Activated CD4-positive, CD25-positive, alpha-beta regulatory T cell (primary cell): ENCODE measurements around the gene CDHR5.

Experiments used
- DNase-seq, 4 experiments: peaks; one replicate each; lab custom pipeline; 2025; lab: John Stamatoyannopoulos, UW

Gene CDHR5

DNA sequence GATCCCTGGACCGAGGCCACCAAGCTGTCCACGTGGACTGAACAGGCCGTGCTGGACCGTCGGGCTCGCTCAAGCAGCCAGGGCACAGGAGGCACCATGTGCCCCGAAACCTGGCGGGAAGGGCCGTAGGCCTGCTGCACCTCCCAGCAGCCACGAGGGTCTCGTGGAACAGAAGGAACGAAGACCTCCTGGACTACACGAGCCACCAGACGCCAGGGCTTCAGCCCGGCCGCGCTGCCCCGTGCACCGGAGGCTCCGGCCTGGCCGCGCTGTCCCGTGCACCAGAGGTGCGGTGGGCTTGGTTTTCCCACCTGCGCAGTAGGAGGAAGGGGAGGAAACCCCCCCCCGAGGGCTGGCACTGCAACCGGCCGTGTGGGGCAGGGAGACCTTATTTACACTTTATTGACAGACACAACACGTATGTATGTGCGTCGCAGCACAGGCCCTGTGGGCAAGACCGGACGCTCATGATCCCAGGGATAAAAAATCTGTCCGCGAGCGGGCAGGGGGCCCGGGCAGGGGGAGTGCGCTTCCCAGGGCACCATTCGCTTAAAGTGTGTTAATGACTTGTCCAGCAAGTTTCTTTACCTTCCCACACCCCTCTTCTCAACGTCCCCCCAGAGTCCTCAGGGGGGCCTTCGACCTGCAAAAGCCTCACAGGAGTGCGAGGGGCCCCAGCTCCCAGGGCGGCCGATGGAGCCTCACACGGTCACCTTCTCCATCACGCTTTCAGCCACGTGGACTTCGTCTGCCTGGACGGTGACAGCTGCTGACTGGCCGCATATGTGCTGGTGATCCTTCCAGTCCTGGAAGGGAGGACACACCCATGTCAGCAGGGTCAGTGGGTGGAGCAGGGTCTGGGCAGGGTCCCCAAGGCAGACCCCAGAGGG, 19.3 kb upstream of the CDHR5 start:
- DNase-seq: no peak

DNA sequence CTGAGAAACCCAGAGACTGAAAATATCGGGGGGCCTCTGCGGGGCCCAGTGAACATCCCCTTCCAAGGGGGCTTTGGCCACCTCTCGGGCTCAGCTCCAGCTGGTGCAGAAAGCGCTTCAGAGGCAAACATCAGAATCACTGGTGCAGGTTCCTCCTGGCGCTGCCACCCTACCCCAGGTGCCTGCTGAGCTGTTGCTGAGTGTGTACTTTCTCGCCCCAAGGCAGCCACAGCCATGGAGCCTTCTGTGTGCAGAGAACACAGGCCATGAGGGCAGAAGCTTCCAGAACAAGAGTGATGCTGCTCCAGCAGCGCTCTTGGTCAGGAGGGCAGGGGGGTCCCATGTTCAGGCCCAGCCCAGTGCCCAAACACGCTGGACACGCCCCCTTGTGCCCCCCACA, 18.6 kb upstream of the CDHR5 start:
- DNase-seq: no peak

DNA sequence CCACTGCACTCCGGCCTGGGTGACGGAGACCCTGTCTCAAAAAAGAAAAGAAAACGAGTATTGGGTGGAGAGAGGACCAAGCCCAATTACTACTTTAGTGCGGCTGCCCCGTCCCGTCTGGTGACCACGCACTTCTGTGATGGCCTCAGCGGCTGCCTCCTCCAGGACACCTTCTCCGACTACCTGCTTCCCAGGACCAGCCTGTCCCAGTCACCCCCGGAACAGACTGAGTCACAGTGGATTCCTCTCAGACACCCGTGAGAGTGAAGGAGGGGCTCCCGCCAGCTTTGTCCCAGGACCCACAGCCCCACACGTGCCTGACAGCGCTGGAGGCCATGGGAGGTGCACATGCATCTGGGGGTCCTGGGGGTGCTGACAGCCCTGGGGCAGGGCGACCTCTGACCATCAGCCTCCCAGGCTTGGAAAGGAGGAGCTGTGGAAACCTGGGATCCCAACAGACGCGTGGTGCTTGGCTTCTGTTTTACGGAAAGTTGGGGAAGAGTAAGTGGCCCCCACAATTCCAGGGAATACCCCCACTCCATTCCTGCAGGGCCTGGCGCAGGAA, 17.1 kb upstream of the CDHR5 start:
- no peak for DNase-seq

DNA sequence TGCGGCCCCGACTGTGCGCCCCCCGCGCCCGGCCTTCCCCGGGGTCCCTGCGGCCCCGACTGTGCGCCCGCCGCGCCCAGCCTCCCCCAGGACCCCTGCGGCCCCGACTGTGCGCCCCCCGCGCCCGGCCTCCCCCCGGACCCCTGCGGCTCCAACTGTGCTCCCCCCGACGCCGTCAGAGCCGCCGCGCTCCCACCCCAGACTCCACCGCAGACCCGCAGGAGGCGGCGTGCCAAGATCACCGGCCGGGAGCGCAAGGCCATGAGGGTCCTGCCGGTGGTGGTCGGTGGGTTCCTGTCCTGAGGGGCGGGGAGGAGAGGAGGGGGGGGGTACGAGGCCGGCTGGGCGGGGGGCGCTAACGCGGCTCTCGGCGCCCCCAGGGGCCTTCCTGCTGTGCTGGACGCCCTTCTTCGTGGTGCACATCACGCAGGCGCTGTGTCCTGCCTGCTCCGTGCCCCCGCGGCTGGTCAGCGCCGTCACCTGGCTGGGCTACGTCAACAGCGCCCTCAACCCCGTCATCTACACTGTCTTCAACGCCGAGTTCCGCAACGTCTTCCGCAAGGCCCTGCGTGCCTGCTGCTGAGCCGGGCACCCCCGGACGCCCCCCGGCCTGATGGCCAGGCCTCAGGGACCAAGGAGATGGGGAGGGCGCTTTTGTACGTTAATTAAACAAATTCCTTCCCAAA, 15.4 kb upstream of the CDHR5 start:
- DNase-seq: no peak

DNA sequence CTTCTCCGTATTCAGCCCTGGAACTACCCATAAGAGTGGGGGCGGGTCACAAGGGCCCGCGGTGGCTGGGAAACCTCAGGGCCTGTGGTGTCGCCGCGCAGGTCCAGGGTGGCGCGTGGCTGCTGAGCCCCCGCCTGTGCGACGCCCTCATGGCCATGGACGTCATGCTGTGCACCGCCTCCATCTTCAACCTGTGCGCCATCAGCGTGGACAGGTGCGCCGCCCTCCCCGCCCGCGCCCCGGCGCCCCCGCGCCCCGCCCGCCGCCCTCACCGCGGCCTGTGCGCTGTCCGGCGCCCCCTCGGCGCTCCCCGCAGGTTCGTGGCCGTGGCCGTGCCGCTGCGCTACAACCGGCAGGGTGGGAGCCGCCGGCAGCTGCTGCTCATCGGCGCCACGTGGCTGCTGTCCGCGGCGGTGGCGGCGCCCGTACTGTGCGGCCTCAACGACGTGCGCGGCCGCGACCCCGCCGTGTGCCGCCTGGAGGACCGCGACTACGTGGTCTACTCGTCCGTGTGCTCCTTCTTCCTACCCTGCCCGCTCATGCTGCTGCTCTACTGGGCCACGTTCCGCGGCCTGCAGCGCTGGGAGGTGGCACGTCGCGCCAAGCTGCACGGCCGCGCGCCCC, 14.7 kb upstream of the CDHR5 start:
- DNase-seq: no peak

DNA sequence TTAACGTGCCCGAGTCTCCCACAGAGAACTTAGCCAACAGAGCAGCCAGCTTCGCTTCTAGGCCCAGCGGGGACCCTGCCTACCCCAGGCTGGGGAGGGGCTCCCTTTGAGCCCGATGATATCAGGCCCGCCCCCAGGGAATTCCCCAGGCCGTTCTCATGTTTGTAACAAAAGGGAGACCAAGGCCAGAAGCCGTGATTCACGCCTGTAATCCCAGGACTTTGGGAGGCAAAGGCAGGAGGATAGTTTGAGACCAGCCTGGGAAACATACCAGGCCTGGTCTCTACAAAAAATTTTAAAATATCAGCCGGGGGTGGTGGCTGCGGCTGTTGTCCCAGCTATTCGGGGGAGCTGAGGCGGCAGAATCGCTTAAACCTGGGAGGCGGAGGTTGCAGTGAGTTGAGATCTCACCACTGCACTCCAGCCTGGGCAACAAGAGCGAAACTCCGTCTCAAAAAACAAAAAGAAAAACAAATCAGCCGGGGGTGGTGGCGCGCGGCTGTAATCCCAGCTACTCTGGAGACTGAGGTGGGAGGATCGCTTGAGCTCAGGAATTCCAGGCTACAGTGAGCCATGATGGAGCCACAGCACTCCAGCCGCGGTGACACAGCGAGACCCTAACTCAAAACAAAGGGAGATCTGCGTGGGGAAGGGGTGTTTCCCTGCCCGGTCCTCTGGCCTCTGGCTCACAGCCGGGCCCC, 14.0 kb upstream of the CDHR5 start:
- no peak for DNase-seq

DNA sequence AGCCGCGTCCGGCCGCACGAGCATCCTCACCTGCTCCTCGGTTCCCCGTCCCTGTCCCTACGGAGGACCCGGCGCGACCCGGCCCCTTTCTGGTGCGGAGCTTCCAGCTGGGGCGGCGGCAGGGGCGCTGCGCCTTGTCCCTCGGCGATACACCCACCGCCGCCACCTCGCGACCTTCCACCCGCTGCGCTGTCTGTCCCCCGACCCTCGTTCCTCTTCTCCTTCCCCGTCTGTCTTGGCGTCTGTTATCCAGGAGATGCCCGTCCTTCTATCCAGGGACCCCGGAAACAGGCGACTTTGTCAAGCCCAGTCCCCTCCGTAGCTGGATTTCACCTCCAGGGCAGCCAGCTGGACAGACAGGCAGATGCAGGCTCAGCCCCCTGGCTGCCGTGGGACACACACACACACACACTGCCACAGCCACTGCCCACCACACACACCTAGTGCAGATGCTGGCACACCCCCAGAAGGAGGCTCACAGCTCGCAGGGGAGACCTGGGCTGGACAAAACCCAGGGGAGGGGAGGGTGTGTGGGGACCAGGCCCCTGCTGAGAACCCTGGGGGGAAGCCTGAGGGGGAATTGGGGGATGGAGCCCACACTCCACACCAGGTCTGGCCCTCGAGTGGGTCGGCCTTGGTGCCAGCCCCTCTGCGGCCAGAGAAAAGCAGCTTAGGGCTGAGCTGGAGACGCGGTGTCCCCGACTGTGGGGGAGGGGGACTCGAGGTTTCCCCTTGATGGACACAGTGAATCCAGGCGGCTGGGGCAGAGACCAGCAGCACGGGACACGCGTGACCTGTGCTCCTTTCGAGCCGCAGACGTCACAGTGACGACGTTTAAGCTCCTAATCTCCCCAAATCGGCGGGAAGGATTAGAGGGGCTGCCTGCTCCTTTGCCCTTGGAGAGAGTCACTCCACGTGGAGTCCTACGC, 13.1 kb upstream of the CDHR5 start:
- DNase-seq: no peak

DNA sequence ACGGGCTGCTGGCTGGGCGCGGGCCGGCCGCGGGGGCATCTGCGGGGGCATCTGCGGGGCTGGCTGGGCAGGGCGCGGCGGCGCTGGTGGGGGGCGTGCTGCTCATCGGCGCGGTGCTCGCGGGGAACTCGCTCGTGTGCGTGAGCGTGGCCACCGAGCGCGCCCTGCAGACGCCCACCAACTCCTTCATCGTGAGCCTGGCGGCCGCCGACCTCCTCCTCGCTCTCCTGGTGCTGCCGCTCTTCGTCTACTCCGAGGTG, 12.5 kb upstream of the CDHR5 start:
- no peak for DNase-seq

DNA sequence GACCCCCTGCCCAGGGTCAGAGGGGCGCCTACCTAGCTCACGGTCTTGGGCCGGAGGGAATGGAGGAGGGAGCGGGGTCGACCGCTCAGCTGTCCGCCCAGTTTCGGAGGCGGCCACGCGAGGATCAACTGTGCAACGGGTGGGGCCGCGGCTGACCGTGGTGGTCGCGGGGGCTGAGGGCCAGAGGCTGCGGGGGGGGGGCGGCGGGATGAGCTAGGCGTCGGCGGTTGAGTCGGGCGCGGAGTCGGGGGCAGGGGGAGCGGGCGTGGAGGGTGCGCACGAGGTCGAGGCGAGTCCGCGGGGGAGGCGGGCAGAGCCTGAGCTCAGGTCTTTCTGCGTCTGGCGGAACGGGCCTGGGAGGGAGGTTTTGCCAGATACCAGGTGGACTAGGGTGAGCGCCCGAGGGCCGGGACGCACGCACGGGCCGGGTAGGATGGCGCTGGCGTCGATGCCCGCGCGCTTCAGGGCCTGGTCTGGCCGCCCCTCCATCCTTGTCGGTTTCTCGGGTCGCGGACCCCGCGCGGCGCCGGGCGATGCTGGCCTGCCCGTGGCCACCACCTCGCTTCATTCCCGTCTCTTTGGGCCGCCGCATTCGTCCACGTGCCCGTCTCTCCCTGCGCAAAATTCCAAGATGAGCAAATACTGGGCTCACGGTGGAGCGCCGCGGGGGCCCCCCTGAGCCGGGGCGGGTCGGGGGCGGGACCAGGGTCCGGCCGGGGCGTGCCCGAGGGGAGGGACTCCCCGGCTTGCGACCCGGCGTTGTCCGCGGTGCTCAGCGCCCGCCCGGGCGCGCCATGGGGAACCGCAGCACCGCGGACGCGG, 12.0 kb upstream of the CDHR5 start, which contains the start of gene DRD4:
DRD4 (plus strand) TSS at position 759 of the 822 bp plus-strand sequence; CDS start at position 795, 36 bp downstream.
- DNase-seq: no peak

DNA sequence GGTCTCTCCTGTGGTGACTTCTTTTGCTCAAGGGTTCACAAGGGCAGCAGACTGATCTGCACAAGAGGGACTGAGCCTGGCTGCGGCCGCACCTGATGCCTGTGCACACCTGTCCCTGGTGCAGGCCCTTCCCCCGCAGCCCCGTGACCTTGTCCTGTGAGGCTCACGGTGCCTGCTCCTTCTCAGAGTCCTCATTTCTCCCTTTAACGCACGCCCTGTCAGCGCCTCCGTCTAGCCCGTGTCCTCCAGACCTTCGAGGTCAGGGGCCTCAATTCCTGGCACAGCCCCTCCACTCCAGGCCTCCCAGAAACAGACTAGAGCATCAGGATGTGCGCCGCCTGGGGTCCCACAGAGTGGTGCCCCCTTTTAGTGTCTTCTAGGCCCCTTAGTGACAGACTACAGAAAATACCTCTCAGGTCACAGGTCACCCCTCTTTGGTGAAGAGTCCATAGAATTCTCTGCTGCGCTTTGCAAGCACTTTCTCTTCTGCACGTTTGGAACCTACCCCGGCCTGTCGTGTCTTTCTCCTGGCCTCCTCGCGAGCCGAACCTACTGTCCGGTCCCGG, 11.3 kb upstream of the CDHR5 start:
- no peak for DNase-seq

DNA sequence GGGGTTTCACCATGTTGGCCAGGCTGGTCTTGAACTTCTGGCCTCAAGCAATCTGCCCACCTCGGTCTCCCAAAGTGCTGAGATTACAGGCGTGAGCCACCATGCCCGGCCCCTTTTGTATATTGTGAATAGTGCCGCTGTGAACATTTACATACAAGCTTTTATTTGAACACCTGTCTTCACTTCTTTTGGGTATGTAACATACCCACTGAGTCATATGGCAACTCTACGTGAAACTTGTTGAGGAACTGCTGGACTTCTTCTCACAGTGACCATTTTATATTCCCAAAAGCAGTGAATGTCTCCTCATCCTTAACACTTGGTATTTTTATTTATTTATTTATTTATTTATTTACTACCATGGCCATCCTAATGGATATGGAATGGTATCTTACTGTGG, 6.1 kb upstream of the CDHR5 start:
- no peak for DNase-seq

DNA sequence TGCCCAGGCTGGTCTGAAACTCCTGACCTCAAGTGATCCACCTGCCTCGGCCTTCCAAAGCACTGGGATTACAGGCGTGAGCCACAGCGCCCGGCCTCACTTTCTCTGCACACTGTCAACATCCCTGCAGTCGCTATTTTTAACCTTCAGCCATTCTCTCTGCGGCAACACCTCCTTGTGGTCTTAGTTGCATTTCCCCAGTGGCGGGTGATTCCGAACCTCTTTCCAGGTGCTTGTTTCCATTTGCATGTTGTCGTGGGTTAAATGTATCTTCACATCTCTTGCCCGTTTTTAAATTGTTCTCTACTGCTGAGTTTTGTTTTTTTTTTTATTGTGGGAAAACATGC, 4.5 kb upstream of the CDHR5 start:
- DNase-seq: no peak

DNA sequence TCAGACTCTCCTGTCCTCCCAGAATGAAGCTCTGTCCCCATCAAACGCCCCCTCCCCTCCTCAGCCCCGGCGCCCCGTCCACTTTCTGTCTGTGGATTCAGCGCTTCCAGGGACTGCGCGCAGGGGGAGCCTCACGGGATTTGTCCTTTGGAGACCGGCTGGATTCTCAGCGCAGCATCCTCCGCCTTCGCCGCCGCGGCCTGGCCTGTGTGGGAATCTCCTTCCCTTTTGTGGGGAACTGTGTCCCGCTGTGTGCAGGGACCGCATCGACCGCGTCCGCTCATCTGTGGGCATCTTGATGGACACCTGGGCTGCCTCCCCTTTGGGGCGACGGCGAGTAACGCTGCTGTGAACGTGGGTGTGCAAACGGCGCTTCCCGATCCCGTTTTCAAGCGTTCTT, 3.3 kb upstream of the CDHR5 start:
- DNase-seq: no peak

DNA sequence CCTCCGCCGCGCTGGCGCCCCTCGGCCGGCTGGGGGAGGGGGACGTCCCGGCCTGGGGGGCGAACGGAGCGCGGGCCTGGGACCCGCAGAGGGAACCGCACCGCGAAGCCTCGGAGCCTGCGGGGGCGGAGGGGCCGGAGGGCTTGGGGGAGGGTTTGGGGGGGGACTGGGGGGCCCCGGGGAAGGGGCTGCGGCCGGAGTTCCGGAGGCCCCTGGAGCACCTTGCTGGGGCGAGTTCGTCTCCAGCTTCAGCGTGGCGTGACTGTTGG, 2.5 kb upstream of the CDHR5 start:
- DNase-seq: no peak

DNA sequence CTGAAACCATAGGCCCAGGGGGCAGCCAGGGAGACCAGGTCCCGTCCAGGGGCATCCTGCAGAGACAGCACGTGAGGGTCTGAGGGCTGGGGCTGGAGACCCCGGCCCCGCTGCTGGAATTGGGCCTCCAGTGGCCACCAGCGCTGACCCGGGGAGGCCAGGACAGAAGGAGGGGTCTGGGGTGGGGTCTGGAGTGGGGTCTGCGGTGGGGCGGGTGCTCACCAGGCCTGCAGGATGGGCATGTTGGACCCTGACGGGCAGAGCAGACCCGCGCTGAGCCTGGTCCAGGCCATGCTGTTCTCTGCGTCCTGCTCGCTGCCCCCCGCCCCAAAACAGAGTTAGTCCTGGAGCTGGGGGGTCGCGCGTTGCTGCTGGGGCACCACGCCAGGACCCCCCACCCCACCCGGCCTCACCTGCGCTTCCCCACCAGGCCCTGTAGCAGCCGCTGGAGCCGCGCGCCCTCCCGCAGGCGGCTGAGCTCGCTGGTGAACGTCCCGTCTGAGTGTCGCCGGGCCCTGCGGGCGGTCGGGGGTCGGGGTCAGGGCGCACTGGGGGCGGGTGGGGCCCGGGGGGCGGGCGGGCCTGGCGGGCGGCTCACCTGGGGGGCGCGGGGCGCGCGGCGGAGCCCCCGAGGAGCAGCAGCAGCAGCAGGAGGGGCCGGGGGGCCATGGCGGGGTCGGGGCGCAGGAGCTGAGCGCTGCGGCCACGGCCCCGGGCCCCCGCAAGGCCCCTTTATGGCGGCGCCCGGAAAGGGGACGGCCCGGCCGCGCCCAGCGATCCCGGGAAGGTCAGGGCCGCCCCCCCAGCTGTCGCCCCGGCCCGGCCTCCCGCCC, 1.9 kb upstream of the CDHR5 start, which contains the start of gene SCT:
SCT (minus strand) TSS at position 707 of the 833 bp plus-strand sequence; CDS start at position 669, 38 bp downstream.
- no peak for DNase-seq

DNA sequence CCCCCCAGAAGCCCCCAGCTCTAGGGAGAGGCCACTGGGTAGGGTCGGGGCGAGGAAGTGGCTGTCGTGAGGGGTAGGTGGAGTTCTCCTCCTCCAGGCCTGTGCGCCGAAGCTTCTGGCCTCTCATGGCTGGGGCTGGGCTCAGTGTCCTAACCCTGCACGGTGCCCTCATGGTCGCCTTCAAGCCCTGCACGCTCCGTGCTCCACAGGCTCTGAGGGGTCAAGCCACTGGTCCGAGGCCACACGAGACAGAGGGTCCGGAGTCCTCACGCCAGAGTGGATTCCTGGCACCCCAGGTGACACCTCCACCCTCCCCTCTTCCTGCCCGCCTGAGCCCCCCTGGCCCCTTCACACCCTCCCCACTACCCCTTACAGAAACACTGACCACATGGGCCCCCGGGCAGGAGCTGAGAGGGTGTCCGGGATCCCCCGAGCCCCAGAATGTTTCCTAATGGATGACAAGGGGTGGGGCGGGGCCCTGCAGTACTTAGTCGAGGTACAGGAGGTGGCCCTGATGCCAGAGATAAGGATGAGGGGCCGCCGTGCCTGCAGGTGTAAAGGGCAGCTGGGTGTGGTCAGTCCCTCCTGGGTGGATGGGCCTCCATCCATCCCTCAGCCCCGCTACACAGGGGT, 997 bp upstream of the CDHR5 start:
- DNase-seq: no peak

DNA sequence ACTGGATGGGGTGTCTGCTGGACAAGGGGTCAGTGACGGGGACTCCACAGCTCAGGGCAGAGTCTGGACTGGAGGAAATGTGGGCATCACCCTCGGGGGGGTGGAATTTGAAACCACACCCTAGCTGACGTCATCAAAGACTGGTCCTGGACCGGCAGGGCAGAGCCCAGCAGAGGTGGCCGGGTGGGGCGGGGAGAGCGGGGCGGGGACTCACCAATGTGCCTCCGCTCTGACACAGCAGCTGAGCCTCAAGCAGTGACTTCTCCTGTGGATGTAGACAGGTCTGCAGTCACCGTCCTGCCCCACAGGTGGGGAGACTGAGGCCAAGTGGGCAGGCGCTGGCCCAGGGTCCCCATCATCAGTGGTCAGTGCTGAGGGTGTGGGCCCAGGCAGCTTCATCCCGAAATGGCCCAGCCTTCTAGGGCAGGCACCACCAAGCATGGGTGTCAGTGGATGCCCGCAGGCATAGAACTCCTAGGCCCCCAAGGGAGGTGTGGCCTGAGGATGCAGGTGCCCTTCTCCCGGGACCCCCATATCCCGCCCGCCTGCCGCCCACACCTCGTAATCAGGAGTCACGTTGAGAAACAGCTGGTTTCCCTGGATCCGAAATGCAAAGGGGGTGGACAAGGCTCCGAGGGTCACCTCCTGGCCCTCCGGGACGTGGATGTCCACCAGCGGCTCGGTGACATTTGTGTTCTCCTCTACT, 603 bp downstream of the CDHR5 start:
- DNase-seq: no peak

DNA sequence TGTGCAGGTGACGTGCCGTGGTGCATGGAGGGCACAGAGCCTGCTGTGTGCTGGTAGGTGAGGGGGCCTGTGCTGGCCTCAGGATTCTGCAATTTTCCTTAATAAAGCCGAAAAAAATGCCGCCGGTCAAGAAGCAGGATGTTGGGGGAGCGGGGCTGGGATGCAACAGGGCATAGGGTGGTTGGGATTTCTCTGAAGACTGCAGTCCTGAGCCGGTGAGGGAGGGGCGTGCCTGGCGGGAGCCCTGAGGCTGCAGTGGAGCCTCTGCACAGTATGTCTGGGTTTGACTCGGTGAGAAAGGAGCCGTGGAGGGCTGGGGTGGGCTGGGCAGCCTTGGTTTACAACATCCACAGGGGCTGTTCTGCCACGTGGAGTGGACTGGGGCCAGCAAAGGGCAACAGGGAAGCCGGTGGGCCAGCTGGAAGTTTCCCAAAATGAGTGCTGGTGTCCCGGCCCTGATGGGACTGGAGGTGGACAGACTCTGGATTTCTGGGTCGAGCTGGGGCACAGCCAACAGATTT, 1.3 kb downstream of the CDHR5 start:
- DNase-seq: no peak
